Left ventricle myocardium inferior (tissue), 1 donor: ENCODE measurements around the gene PLA2G7. TPM values are rescaled to one million over a fixed set of nuclear protein-coding genes. Genes with fewer than 3 reads are reported as not detected.
"Not testable (repeated sequence)": the region's sequence is repeated elsewhere in the genome, so short reads cannot be mapped to it uniquely, and the experiment has no call there.

Source experiments
- DNase-seq: peaks from one replicate; pipeline ENCODE4 v3.0.0-alpha.2; 2020
- H3K27ac ChIP-seq: fragments of 200-600 bp; replicated peaks from 2 replicates; pipeline ENCODE4 v1.8.0; 2021
- H3K27me3 ChIP-seq: fragments of 200-600 bp; 2 replicates; pipeline ENCODE4 v1.8.0; 2021; ENCODE audit warnings: low read depth
- H3K36me3 ChIP-seq: fragments of 200-600 bp; 2 replicates; pipeline ENCODE4 v1.8.0; 2021
- H3K4me1 ChIP-seq: fragments of 200-600 bp; 2 replicates; pipeline ENCODE4 v1.8.0; 2021
- H3K4me3 ChIP-seq: fragments of 200-600 bp; 2 replicates; pipeline ENCODE4 v1.8.0; 2021; ENCODE audit warnings: mild to moderate bottlenecking, moderate library complexity
- H3K9me3 ChIP-seq: fragments of 200-600 bp; replicated peaks from 2 replicates; pipeline ENCODE4 v1.8.0; 2021
- CTCF ChIP-seq: fragments of 200-600 bp; IDR thresholded peaks from 2 replicates; pipeline ENCODE4 v1.8.0; 2021; ENCODE audit warnings: antibody characterized with exemption, mild to moderate bottlenecking, borderline replicate concordance
- intact Hi-C: fragments of 100-400 bp; cut with micrococcal nuclease; formaldehyde crosslinking; loops from one replicate; pipeline ENCODE4 v1.11.0; 2022
- long read RNA-seq: library from polyadenylated mRNA; unstranded; transcript quantifications from one replicate; pipeline ENCODE4 v2.0.0, GENCODE V29; 2021
- total RNA-seq: library from RNA; stranded (reverse); fragmentation: NEBNext Ultra II Directional; extraction: Animal tissue kit (Norgen Biotek cat#: 25700); gene quantifications from one replicate; pipeline ENCODE4 v1.2.1, GENCODE V29; 2021
- donor health status: DM: no; HTN: yes; CAD: no; lungs with severe emphysema.

PLA2G7 gene
- 0.16 TPM for total RNA-seq
- long read RNA-seq = 0 reads

GRCh38 chr6:46734867-46735719 lies at the start of gene PLA2G7:
Gene PLA2G7 (minus strand): TSS chr6:46735375. CDS start chr6:46722891, 12,484 bp downstream.
- TF ChIP-seq CTCF = no peak
- intact Hi-C loops = no loop called here
- Histone ChIP-seq H3K36me3 (no peaks in the 10 kb centered on the region), H3K4me1 (peaks cover 14% of the 10 kb centered on the region), H3K27ac (no peak within 1 kb of the TSS), H3K4me3 (peak within 1 kb of the TSS; percentile 75), H3K27me3 (peaks cover 54% of the 10 kb centered on the region), H3K9me3 (no peaks in the 10 kb centered on the region)
- DNase-seq = peak; percentile 17

GRCh38 chr6:46784535-46784934 lies 49.4 kb upstream of the PLA2G7 start:
- TF ChIP-seq CTCF = no peak
- no peak overlapping the region for H3K4me3 ChIP-seq
- no peaks in the 10 kb centered on the region for H3K9me3 ChIP-seq
- DNase-seq = no peak
- intact Hi-C loops = no loop called here
- H3K27ac ChIP-seq = no peak overlapping the region
- H3K4me1 ChIP-seq = no peaks in the 10 kb centered on the region
- H3K27me3 ChIP-seq = no peaks in the 10 kb centered on the region
- H3K36me3 ChIP-seq = no peaks in the 10 kb centered on the region

GRCh38 chr6:46781478-46782378 lies 46.6 kb upstream of the PLA2G7 start:
- peak; percentile 76 for TF ChIP-seq CTCF
- Histone ChIP-seq H3K4me1 (no peaks in the 10 kb centered on the region), H3K9me3 (no peaks in the 10 kb centered on the region), H3K36me3 (no peaks in the 10 kb centered on the region), H3K4me3 (no peak overlapping the region), H3K27me3 (no peaks in the 10 kb centered on the region), H3K27ac (no peak overlapping the region)
- intact Hi-C loops = no loop called here
- no peak for DNase-seq

GRCh38 chr6:46777476-46778346 lies 42.5 kb upstream of the PLA2G7 start:
- no peak for DNase-seq
- Histone ChIP-seq H3K4me1 (peaks cover 7% of the 10 kb centered on the region), H3K36me3 (no peaks in the 10 kb centered on the region), H3K9me3 (no peaks in the 10 kb centered on the region), H3K27ac (no peak overlapping the region), H3K27me3 (no peaks in the 10 kb centered on the region), H3K4me3 (no peak overlapping the region)
- TF ChIP-seq CTCF = no peak
- intact Hi-C loops = no loop called here

GRCh38 chr6:46776070-46776712 lies 41.0 kb upstream of the PLA2G7 start:
- no peak for DNase-seq
- Histone ChIP-seq H3K4me3 (no peak overlapping the region), H3K9me3 (no peaks in the 10 kb centered on the region), H3K36me3 (no peaks in the 10 kb centered on the region), H3K27ac (no peak overlapping the region), H3K4me1 (peaks cover 18% of the 10 kb centered on the region), H3K27me3 (no peaks in the 10 kb centered on the region)
- TF ChIP-seq CTCF = no peak
- intact Hi-C loops = no loop called here

GRCh38 chr6:46774736-46775135 lies 39.6 kb upstream of the PLA2G7 start:
- H3K27ac ChIP-seq, H3K36me3 ChIP-seq, intact Hi-C loops, H3K27me3 ChIP-seq, H3K9me3 ChIP-seq, DNase-seq, H3K4me3 ChIP-seq: not testable (repeated sequence)
- peaks cover 18% of the 10 kb centered on the region for H3K4me1 ChIP-seq
